Measurements from ENCODE around the gene CLIC6.

DNA sequence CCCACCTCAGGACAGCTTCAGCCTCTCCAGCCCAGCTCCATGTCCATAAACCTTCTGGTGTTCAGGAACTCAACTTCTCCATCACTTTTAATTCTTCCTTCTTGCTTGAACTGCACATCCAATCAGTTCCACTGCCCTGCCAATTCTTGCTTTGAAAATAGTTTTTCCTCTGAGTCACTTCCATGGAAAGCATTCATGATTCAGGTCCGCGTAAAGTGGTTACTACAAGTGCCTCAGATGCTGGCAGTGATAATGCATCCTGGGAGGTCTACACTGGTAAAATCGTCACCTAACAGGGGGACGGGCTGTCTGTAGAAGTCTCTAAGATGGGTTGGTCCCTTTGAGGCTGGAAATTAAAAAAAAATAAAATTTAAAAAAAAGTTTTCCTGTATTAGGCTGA, 27.9 kb upstream of the CLIC6 start:
- no peak for TF ChIP-seq POLR2A (IDR thresholded peaks at IDR 0.05)
- TF ChIP-seq, protein P1, sequence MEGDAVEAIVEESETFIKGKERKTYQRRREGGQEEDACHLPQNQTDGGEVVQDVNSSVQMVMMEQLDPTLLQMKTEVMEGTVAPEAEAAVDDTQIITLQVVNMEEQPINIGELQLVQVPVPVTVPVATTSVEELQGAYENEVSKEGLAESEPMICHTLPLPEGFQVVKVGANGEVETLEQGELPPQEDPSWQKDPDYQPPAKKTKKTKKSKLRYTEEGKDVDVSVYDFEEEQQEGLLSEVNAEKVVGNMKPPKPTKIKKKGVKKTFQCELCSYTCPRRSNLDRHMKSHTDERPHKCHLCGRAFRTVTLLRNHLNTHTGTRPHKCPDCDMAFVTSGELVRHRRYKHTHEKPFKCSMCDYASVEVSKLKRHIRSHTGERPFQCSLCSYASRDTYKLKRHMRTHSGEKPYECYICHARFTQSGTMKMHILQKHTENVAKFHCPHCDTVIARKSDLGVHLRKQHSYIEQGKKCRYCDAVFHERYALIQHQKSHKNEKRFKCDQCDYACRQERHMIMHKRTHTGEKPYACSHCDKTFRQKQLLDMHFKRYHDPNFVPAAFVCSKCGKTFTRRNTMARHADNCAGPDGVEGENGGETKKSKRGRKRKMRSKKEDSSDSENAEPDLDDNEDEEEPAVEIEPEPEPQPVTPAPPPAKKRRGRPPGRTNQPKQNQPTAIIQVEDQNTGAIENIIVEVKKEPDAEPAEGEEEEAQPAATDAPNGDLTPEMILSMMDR (IDR thresholded peaks at IDR 0.05): no peak

Data from prostate gland (tissue), 2 donors.